ENCODE measurements around the gene KIAA1958. TPM values are rescaled to one million over a fixed set of nuclear protein-coding genes. Genes with fewer than 3 reads are reported as not detected.

KIAA1958 gene
- total RNA-seq, 1 experiment from 2014 or later: 18.5 TPM

- TF ChIP-seq ZBTB33 (IDR thresholded peaks at IDR 0.05; ENCODE audit: extremely low read depth, insufficient replicate concordance, low read length): no peak
These were observed 118.9 kb downstream of the KIAA1958 start (continued) for GRCh38 chr9:112605518-112605917.

GRCh38 chr9:112605963-112606699 is 119.5 kb downstream of the KIAA1958 start:
- Histone ChIP-seq H3K27ac (ENCODE audit: low read depth, low read length) (no peak overlapping the region), H3K79me2 (ENCODE audit: insufficient read depth, low read length) (no peaks in the 10 kb centered on the region), H3K9me3 (ENCODE audit: control insufficient read depth in 1 of 2, insufficient read depth in 1 of 2, low read depth in 1 of 2, low read length in 2 of 2) (no peaks in the 10 kb centered on the region), H3K27me3 (ENCODE audit: insufficient read depth, low read length) (no peaks in the 10 kb centered on the region), H3K4me1 (ENCODE audit: control insufficient read depth in 1 of 2, insufficient read depth in 2 of 2, low read length in 2 of 2) (no peaks in the 10 kb centered on the region), H2AFZ (ENCODE audit: low read depth, low read length, poor library complexity, severe bottlenecking) (no peak overlapping the region), H4K20me1 (ENCODE audit: insufficient read depth) (no peaks in the 10 kb centered on the region; the same call in 1 of the 2 replicates), H3K4me3 (replicated peaks in 1 of 2; ENCODE audit: low read depth in 1 of 2, low read length in 2 of 2) (no peak overlapping the region), H3K36me3 (ENCODE audit: control insufficient read depth in 1 of 2, insufficient read depth in 2 of 2, low read length in 2 of 2) (no peaks in the 10 kb centered on the region), H3K9ac (ENCODE audit: low read length) (no peak overlapping the region), H3K9me2 (ENCODE audit: insufficient read depth) (no peaks in the 10 kb centered on the region), H3K4me2 (ENCODE audit: low read length) (no peak overlapping the region)
- ChIA-PET POLR2A (no interaction called here), CTCF (no interaction called here), RAD21 (ENCODE audit: low non-redundant PET in 1 of 2, low total read pairs in 2 of 2, uncharacterized antibody in 2 of 2, unreplicated experiment in 2 of 2) (no interaction called here)
- ATAC-seq: no peak
- TF ChIP-seq ZNF274 (IDR thresholded peaks at IDR 0.05; ENCODE audit: low read depth, low read length) (no peak), RAD21 (IDR thresholded peaks at IDR 0.05; ENCODE audit: low read depth) (no peak), EZH2 (IDR thresholded peaks at IDR 0.05) (no peak), SRF (IDR thresholded peaks at IDR 0.05; ENCODE audit: low read depth) (no peak), ELF1 (IDR thresholded peaks at IDR 0.05; ENCODE audit: borderline replicate concordance, low read depth) (no peak), CBX3 (IDR thresholded peaks at IDR 0.05; ENCODE audit: low read depth) (no peak), JUND (IDR thresholded peaks at IDR 0.05) (no peak)
- intact Hi-C loops (cut with micrococcal nuclease): no loop called here
- BruUV-seq (replicated peaks): no TSS peak
- no peak for DNase-seq (ENCODE audit: low read depth, low spot score)

All from HCT116 (cell line).